H9 (cell line): ENCODE results near the gene ZNF775. TPM values are rescaled to one million over a fixed set of nuclear protein-coding genes. Genes with fewer than 3 reads are reported as not detected.

ENCODE experiments used
- DNase-seq: peaks from one replicate; pipeline ENCODE4 v3.0.0-alpha.2; 2017
- H2AFZ ChIP-seq: one replicate; pipeline ENCODE4 v1.6.1; 2013; ENCODE audit warnings: mild to moderate bottlenecking, low read length, control low read depth, moderate library complexity
- H2AK5ac ChIP-seq: 2 replicates; pipeline ENCODE4 v1.6.1; 2013; ENCODE audit warnings: low read length, control low read depth, mixed read lengths; ENCODE audit not compliant: insufficient read length
- H2BK120ac ChIP-seq: one replicate; pipeline ENCODE4 v1.6.1; 2013; ENCODE audit warnings: low read depth, mild to moderate bottlenecking, low read length, control low read depth, inconsistent platforms; ENCODE audit not compliant: poor library complexity, severe bottlenecking
- H2BK12ac ChIP-seq: 2 replicates; pipeline ENCODE4 v1.6.1; 2013; ENCODE audit warnings: low read length, control low read depth, mixed read lengths, low read depth; ENCODE audit not compliant: insufficient read length
- H2BK15ac ChIP-seq: 2 replicates; pipeline ENCODE4 v1.6.1; 2013; ENCODE audit warnings: low read depth, low read length, control low read depth
- H2BK20ac ChIP-seq: one replicate; pipeline ENCODE4 v1.6.1; 2013; ENCODE audit warnings: low read depth, mild to moderate bottlenecking, low read length, control low read depth, inconsistent platforms; ENCODE audit not compliant: poor library complexity, severe bottlenecking
- H2BK5ac ChIP-seq: 2 replicates; pipeline ENCODE4 v1.6.1; 2013; ENCODE audit warnings: low read length, control low read depth, mixed read lengths; ENCODE audit not compliant: insufficient read length
- H3K14ac ChIP-seq: 2 replicates; pipeline ENCODE4 v1.6.1; 2013; ENCODE audit warnings: low read length, control low read depth; ENCODE audit not compliant: insufficient read depth
- H3K18ac ChIP-seq: 2 replicates; pipeline ENCODE4 v1.6.1; 2013; ENCODE audit warnings: low read depth, mild to moderate bottlenecking, mixed read lengths, low read length, control low read depth; ENCODE audit not compliant: insufficient read length
- H3K23ac ChIP-seq: 2 replicates; pipeline ENCODE4 v1.6.1; 2013; ENCODE audit warnings: low read length, control low read depth, mixed read lengths, low read depth; ENCODE audit not compliant: insufficient read length
- H3K23me2 ChIP-seq: 2 replicates; pipeline ENCODE4 v1.6.1; 2013; ENCODE audit warnings: low read depth, mild to moderate bottlenecking, mixed read lengths, low read length, control low read depth; ENCODE audit not compliant: insufficient read length, poor library complexity, severe bottlenecking
- H3K27ac ChIP-seq: 2 replicates; pipeline ENCODE4 v1.5.1; 2013; ENCODE audit warnings: low read length, control low read depth, mixed read lengths, low read depth; ENCODE audit not compliant: insufficient read length
- H3K27me3 ChIP-seq: 2 replicates; pipeline ENCODE4 v1.6.1; 2013; ENCODE audit warnings: low read length, control low read depth, inconsistent platforms; ENCODE audit not compliant: insufficient read depth
- H3K4ac ChIP-seq: 2 replicates; pipeline ENCODE4 v1.6.1; 2013; ENCODE audit warnings: low read depth, mild to moderate bottlenecking, control low read depth, inconsistent platforms, low read length, moderate library complexity
- H3K4me1 ChIP-seq: 2 replicates; pipeline ENCODE4 v1.6.1; 2013; ENCODE audit warnings: low read length, control low read depth, inconsistent platforms; ENCODE audit not compliant: insufficient read depth
- H3K4me2 ChIP-seq: 2 replicates; pipeline ENCODE4 v1.6.1; 2013; ENCODE audit warnings: low read length, control low read depth, mixed read lengths; ENCODE audit not compliant: insufficient read length, insufficient read depth
- H3K56ac ChIP-seq: 2 replicates; pipeline ENCODE4 v1.6.1; 2013; ENCODE audit warnings: low read depth, mild to moderate bottlenecking, mixed read lengths, low read length, control low read depth; ENCODE audit not compliant: insufficient read length
- H3K79me1 ChIP-seq: 2 replicates; pipeline ENCODE4 v1.6.1; 2013; ENCODE audit warnings: low read depth, mild to moderate bottlenecking, moderate library complexity, low read length, control low read depth, inconsistent platforms; ENCODE audit not compliant: insufficient read depth, poor library complexity, severe bottlenecking
- H3K79me2 ChIP-seq: 2 replicates; pipeline ENCODE4 v1.6.1; 2013; ENCODE audit warnings: low read length, control low read depth, inconsistent platforms; ENCODE audit not compliant: insufficient read depth
- H3K9ac ChIP-seq: 2 replicates; pipeline ENCODE4 v1.6.1; 2013; ENCODE audit warnings: low read length, control low read depth, mixed read lengths; ENCODE audit not compliant: insufficient read length; ENCODE audit errors: extremely low read depth
- H3K9me3 ChIP-seq: one replicate; pipeline ENCODE4 v1.6.1; 2013; ENCODE audit warnings: low read depth, low read length, inconsistent platforms; ENCODE audit not compliant: control insufficient read depth
- H3T11ph ChIP-seq: one replicate; pipeline ENCODE4 v1.6.1; 2013; ENCODE audit warnings: mild to moderate bottlenecking, low read length, control low read depth, inconsistent platforms
- H4K20me1 ChIP-seq: one replicate; pipeline ENCODE4 v1.6.1; 2013; ENCODE audit not compliant: control insufficient read depth, insufficient read length, insufficient read depth
- H4K5ac ChIP-seq: 2 replicates; pipeline ENCODE4 v1.6.1; 2013; ENCODE audit warnings: low read depth, mild to moderate bottlenecking, mixed read lengths, low read length, control low read depth; ENCODE audit not compliant: insufficient read length
- H4K8ac ChIP-seq: replicated peaks from 2 replicates; pipeline ENCODE4 v1.6.1; 2013; ENCODE audit warnings: low read length, control low read depth, mixed read lengths, low read depth; ENCODE audit not compliant: insufficient read length
- H4K91ac ChIP-seq: 2 replicates; pipeline ENCODE4 v1.6.1; 2013; ENCODE audit warnings: low read depth, mild to moderate bottlenecking, moderate library complexity, mixed read lengths, low read length, control low read depth; ENCODE audit not compliant: insufficient read length
- H3K27ac Mint-ChIP-seq, 3 experiments: 2 replicates in 2 of 3; 3 replicates in 1 of 3; pipeline ENCODE4 v1.8.0; 2020 to 2021; ENCODE audit warnings: mixed read lengths in 3 of 3, mild to moderate bottlenecking in 1 of 3, moderate library complexity in 1 of 3
- H3K27me3 Mint-ChIP-seq: 2 replicates; pipeline ENCODE4 v1.8.0; 2021; ENCODE audit warnings: low read depth, mild to moderate bottlenecking, moderate library complexity, mixed read lengths
- H3K36me3 Mint-ChIP-seq, 3 experiments: 2 replicates in 2 of 3; 3 replicates in 1 of 3; pipeline ENCODE4 v1.8.0; 2020 to 2021; ENCODE audit warnings: low read depth in 3 of 3, mixed read lengths in 3 of 3; ENCODE audit not compliant: insufficient read depth in 1 of 3
- H3K4me1 Mint-ChIP-seq, 2 experiments: 2 replicates each; pipeline ENCODE4 v1.8.0; 2020; ENCODE audit warnings: mixed read lengths in 2 of 2
- H3K4me3 Mint-ChIP-seq, 2 experiments: 2 replicates in 1 of 2; 3 replicates in 1 of 2; pipeline ENCODE4 v1.8.0; 2020 to 2021; ENCODE audit warnings: mild to moderate bottlenecking in 2 of 2, mixed read lengths in 2 of 2, moderate library complexity in 1 of 2
- H3K9me3 Mint-ChIP-seq, 2 experiments: 2 replicates in 1 of 2; 3 replicates in 1 of 2; pipeline ENCODE4 v1.8.0; 2020; ENCODE audit warnings: mild to moderate bottlenecking in 2 of 2, mixed read lengths in 2 of 2, moderate library complexity in 1 of 2
- CTCF ChIP-seq: fragments of 200-600 bp; sonication (generic); conservative IDR thresholded peaks from 3 replicates; pipeline ENCODE4 v1.8.0; 2021; ENCODE audit warnings: antibody characterized with exemption, mild to moderate bottlenecking
- WGBS: extraction: QIAGEN DNeasy Blood & Tissue Kit; methylation state at CpG from one replicate; pipeline ENCODE4 v1.1.7; 2013; ENCODE audit warnings: missing lambda C conversion rate, low lambda C conversion rate, mixed read lengths; ENCODE audit not compliant: insufficient read length; ENCODE audit errors: extremely low coverage; 5-methylcytosine and 5-hydroxymethylcytosine counted together
- total RNA-seq: library from RNA; stranded (reverse); gene quantifications from 2 replicates; pipeline ENCODE4 v1.2.1, GENCODE V29; 2021

The ZNF775 gene
- total RNA-seq, 1 experiment from 2014 or later: 10.5 TPM

GRCh38 chr7:150371996-150372270 is 7.2 kb upstream of the ZNF775 start:
- H2BK5ac ChIP-seq: no peak overlapping the region
- no peaks in the 10 kb centered on the region for H4K20me1 ChIP-seq
- H3T11ph ChIP-seq: no peak overlapping the region
- peaks cover 49 to 61% of the 10 kb centered on the region in 2 experiments for H3K4me1 Mint-ChIP-seq
- no peak overlapping the region for H2BK12ac ChIP-seq
- H4K8ac ChIP-seq: no peak overlapping the region
- peaks cover 16% of the 10 kb centered on the region for H3K23me2 ChIP-seq
- no peak overlapping the region for H3K4me3 Mint-ChIP-seq
- no peak overlapping the region for H2AK5ac ChIP-seq
- no peak overlapping the region for H2BK15ac ChIP-seq
- no peak overlapping the region for H2AFZ ChIP-seq
- TF ChIP-seq CTCF: no peak
- H3K9me3 ChIP-seq: no peaks in the 10 kb centered on the region
- H3K4ac ChIP-seq: no peak overlapping the region
- H2BK20ac ChIP-seq: no peak overlapping the region
- H4K5ac ChIP-seq: no peak overlapping the region
- no peak overlapping the region for H3K56ac ChIP-seq
- no peaks in the 10 kb centered on the region; the same call in 1 of the 2 replicates for H3K27me3 Mint-ChIP-seq
- DNase-seq: peak; percentile 35
- H4K91ac ChIP-seq: no peak overlapping the region
- peaks cover 6% of the 10 kb centered on the region; the same call in 1 of the 2 replicates for H3K4me1 ChIP-seq
- H3K27ac ChIP-seq: no peak overlapping the region
- no peak overlapping the region for H3K4me2 ChIP-seq
- H3K9me3 Mint-ChIP-seq: no peaks in the 10 kb centered on the region
- no peak overlapping the region for H3K18ac ChIP-seq
- no peak overlapping the region for H3K9ac ChIP-seq
- peak overlapping the region in 1 of 3 experiments; percentile 52; a peak in 1 of 7 replicates for H3K27ac Mint-ChIP-seq
- no peaks in the 10 kb centered on the region for H3K27me3 ChIP-seq
- no peak overlapping the region for H3K23ac ChIP-seq
- H3K14ac ChIP-seq: no peak overlapping the region
- no CpG with 5 or more reads among the region's 30 CpGs for WGBS
- H2BK120ac ChIP-seq: no peak overlapping the region
- H3K36me3 Mint-ChIP-seq: peaks cover 30 to 54% (median 43%) of the 10 kb centered on the region in 3 experiments; a peak in 6 of 7 replicates
- peaks cover 7% of the 10 kb centered on the region for H3K79me1 ChIP-seq
- H3K79me2 ChIP-seq: peaks cover 12% of the 10 kb centered on the region; the same call in 1 of the 2 replicates
